ENCODE results near the gene PLEKHA1.

PLEKHA1 gene

GRCh38 chr10:122374237-122374858, at the start of gene PLEKHA1:
TSS of gene PLEKHA1 (plus strand) at chr10:122374708. CDS start at chr10:122393201, 18,493 bp downstream.
- Histone ChIP-seq H2AFZ (ENCODE audit: low read depth, low read length) (no peak within 1 kb of the TSS), H3K9ac (ENCODE audit: low read length) (peak within 1 kb of the TSS; percentile 46; the same call in 1 of the 2 replicates), H3K4me2 (ENCODE audit: low read length) (peak within 1 kb of the TSS; percentile 64), H3K27me3 (ENCODE audit: low read depth, low read length) (peaks cover 63% of the 10 kb centered on the region), H3K4me3 (ENCODE audit: low read length) (peak within 1 kb of the TSS; percentile 74), H4K20me1 (ENCODE audit: insufficient read depth, low read length) (no peaks in the 10 kb centered on the region; the same call in 1 of the 2 replicates), H3K9me3 (ENCODE audit: insufficient read depth, low read length) (no peaks in the 10 kb centered on the region), H3K4me1 (ENCODE audit: low read length) (peaks cover 6% of the 10 kb centered on the region), H3K27ac (ENCODE audit: low read length) (no peak within 1 kb of the TSS), H3K36me3 (replicated peaks; ENCODE audit: low read depth, low read length) (no peaks in the 10 kb centered on the region), H3K79me2 (ENCODE audit: low read length) (no peaks in the 10 kb centered on the region)
- no peak for TF ChIP-seq CTCF (IDR thresholded peaks at IDR 0.05; ENCODE audit: low read depth, low read length)
- TF ChIP-seq EZH2phosphoT487 (IDR thresholded peaks at IDR 0.05; ENCODE audit: low read depth), result no peak

- Histone ChIP-seq H3K4me1 (ENCODE audit: low read length) (peaks cover 46% of the 10 kb centered on the region), H3K4me2 (ENCODE audit: low read length) (no peak overlapping the region), H3K4me3 (ENCODE audit: low read length) (no peak overlapping the region), H3K9me3 (ENCODE audit: insufficient read depth, low read length) (no peaks in the 10 kb centered on the region), H4K20me1 (ENCODE audit: insufficient read depth, low read length) (no peaks in the 10 kb centered on the region), H2AFZ (ENCODE audit: low read depth, low read length) (no peak overlapping the region), H3K79me2 (ENCODE audit: low read length) (no peaks in the 10 kb centered on the region), H3K36me3 (replicated peaks; ENCODE audit: low read depth, low read length) (no peaks in the 10 kb centered on the region), H3K27ac (ENCODE audit: low read length) (no peak overlapping the region), H3K27me3 (ENCODE audit: low read depth, low read length) (peaks cover 31% of the 10 kb centered on the region), H3K9ac (ENCODE audit: low read length) (no peak overlapping the region)
- no peak for TF ChIP-seq EZH2phosphoT487 (IDR thresholded peaks at IDR 0.05; ENCODE audit: low read depth)
- TF ChIP-seq CTCF (IDR thresholded peaks at IDR 0.05; ENCODE audit: low read depth, low read length), result no peak
Observed at GRCh38 chr10:122325235-122325634, 49.3 kb upstream of the PLEKHA1 start.

GRCh38 chr10:122326385-122326784, 48.1 kb upstream of the PLEKHA1 start:
- H3K79me2 ChIP-seq (ENCODE audit: low read length), result no peaks in the 10 kb centered on the region
- no peaks in the 10 kb centered on the region for H4K20me1 ChIP-seq (ENCODE audit: insufficient read depth, low read length)
- H3K9me3 ChIP-seq (ENCODE audit: insufficient read depth, low read length), result no peaks in the 10 kb centered on the region
- no peak overlapping the region for H2AFZ ChIP-seq (ENCODE audit: low read depth, low read length)
- H3K27me3 ChIP-seq (ENCODE audit: low read depth, low read length), result peaks cover 38% of the 10 kb centered on the region
- peak overlapping the region; percentile 35; the same call in 1 of the 2 replicates for H3K9ac ChIP-seq (ENCODE audit: low read length)
- peaks cover 57% of the 10 kb centered on the region for H3K4me1 ChIP-seq (ENCODE audit: low read length)
- H3K4me3 ChIP-seq (ENCODE audit: low read length), result peak overlapping the region; percentile 50
- H3K4me2 ChIP-seq (ENCODE audit: low read length), result peak overlapping the region; percentile 79
- H3K27ac ChIP-seq (ENCODE audit: low read length), result peak overlapping the region; percentile 71
- H3K36me3 ChIP-seq (replicated peaks; ENCODE audit: low read depth, low read length), result no peaks in the 10 kb centered on the region
- TF ChIP-seq CTCF (IDR thresholded peaks at IDR 0.05; ENCODE audit: low read depth, low read length) (no peak), EZH2phosphoT487 (IDR thresholded peaks at IDR 0.05; ENCODE audit: low read depth) (no peak)

GRCh38 chr10:122326806-122327205, 47.7 kb upstream of the PLEKHA1 start:
- no peak for TF ChIP-seq EZH2phosphoT487 (IDR thresholded peaks at IDR 0.05; ENCODE audit: low read depth)
- no peak for TF ChIP-seq CTCF (IDR thresholded peaks at IDR 0.05; ENCODE audit: low read depth, low read length)
- peaks cover 38% of the 10 kb centered on the region for H3K27me3 ChIP-seq (ENCODE audit: low read depth, low read length)
- H3K4me2 ChIP-seq (ENCODE audit: low read length), result peak overlapping the region; percentile 79

More at GRCh38 chr10:122326806-122327205, 47.7 kb upstream of the PLEKHA1 start:
- Histone ChIP-seq H2AFZ (ENCODE audit: low read depth, low read length) (no peak overlapping the region), H3K9ac (ENCODE audit: low read length) (peak overlapping the region; percentile 30; the same call in 1 of the 2 replicates), H3K79me2 (ENCODE audit: low read length) (no peaks in the 10 kb centered on the region), H3K9me3 (ENCODE audit: insufficient read depth, low read length) (no peaks in the 10 kb centered on the region), H3K4me3 (ENCODE audit: low read length) (peak overlapping the region; percentile 50), H3K27ac (ENCODE audit: low read length) (peak overlapping the region; percentile 71), H4K20me1 (ENCODE audit: insufficient read depth, low read length) (no peaks in the 10 kb centered on the region), H3K36me3 (replicated peaks; ENCODE audit: low read depth, low read length) (no peaks in the 10 kb centered on the region), H3K4me1 (ENCODE audit: low read length) (peaks cover 62% of the 10 kb centered on the region)
